RPMI8226 (cell line): ENCODE data around the gene PRR5L.

ENCODE experiments used
- DNase-seq: peaks from one replicate; pipeline ENCODE4 v3.0.0-alpha.2; 2015

Gene PRR5L

DNA sequence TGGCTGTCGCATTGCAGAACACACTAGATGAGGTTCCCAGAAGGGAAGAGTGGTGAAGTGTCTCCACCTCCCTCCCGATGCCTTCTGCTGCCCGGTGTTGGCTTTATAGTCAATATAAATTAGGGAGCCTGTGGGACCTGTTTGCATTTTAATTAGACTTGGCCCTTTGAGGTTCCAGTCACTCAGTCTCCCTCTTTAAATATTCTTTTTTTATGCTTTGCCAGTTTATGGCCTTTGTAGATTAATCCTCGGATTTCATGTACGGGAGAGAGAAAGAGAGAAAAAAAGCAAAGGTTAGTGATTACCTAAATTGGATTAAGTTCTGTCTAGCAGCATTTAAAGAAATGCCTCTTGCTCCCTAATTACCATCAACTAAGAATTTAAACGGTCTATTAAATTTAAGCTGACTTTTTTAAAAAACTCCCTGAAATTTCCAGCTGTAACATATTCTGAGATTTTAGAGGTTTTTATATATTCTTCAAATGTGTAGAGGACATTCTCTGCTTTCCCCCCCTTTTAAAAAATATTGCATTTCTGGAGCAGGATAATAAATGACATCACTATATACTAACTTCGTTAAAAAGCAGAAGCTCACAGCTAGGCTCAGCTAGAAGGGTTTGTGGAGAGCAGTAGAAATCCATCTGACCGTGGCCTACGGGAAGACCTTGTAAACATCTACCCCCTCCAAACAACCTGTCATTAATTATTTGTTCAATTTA, 84.4 kb downstream of the PRR5L start:
- no peak for DNase-seq

DNA sequence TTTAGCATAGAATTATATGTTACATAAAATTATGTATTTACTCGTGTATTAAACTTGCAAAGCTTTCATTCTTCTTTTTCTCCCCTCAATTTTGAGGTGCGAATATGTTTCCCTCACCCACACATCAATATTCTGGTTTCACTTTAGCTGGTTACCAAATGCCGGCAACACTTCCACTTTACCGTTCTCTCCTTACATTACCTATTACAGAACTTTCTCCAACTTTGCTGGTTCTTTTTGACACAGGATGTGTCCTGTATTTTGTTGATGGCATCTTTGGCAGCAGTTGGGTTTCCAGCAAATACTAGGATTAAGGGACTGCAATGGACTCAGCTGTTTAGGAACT, 84.9 kb downstream of the PRR5L start:
- DNase-seq: no peak

DNA sequence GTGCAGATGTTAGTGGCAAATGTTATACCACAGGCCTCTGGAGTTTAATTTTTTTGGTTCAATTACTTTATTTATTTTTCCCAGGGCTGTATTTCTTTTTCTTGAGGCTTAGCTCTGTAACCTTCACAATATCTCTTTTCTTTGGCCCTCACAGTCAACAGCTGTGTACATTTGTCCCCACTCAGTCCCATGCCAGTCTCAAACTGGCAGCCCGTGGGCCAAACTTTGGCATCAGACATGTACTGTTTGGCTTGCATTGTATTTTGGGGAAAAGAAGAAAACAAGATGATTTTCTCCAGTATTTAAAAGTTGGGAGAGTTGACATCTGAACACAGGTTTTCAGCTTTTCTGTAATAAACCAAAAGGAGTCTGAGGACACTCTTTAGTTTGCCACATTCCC, 87.1 kb downstream of the PRR5L start:
- DNase-seq: no peak

DNA sequence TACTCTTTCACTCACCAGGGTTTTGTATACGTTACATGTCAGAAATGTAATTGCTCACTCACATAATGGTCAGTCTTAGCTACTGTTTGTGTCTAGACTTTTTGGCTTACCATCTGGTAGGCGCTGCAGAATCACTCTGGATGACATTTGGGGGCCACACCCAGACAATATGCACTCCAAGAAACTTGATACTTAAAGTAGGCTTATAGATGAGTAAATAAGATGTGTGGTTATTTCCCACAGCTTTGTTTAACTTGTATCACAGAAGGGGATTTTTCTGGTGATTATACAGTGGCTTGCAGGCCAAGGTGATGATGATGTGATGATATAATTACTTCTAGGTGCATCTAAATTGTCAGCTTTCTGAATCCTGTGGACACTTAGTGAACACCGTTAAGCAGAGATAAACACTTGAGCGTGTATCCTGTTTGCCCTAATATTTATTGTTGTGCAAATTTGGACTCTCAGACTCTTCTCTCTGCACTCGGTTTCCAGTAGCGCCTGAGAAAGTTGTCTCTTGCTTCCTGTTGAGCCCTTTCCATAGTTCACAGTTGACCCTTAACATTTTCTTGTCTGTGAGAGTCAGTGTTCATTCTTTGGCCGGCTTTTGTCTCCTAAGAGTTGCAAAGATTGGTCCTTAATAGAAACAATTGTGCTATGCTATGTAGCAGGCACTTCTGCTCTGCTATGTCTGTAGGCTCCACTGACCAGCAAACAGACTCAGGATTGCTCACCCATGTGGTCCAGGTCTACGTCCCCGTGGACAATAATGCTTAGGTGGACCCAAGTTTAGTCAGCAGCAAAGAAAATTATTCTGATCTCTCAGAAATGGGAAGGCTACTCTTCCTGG, 89.3 kb downstream of the PRR5L start:
- DNase-seq: no peak

DNA sequence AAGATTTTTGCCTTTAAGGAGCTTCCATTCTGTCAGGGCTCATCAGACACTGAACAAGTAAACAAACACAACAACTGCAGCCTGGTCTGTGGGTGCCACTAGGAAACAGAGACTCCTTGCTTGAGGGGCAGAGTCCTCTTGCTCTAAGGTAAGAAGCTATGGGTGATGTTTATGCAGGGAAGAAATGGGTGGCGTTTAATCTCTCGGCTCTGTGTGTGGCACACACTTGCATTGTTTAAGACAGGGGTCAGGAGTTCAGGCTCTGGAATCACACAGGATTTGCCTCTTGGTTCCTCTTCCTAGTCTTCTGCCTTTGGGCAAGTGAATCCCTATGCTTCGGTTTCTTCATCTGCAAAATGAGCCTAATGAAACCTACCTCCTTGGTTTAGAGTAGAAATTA, 90.3 kb downstream of the PRR5L start:
- no peak for DNase-seq

DNA sequence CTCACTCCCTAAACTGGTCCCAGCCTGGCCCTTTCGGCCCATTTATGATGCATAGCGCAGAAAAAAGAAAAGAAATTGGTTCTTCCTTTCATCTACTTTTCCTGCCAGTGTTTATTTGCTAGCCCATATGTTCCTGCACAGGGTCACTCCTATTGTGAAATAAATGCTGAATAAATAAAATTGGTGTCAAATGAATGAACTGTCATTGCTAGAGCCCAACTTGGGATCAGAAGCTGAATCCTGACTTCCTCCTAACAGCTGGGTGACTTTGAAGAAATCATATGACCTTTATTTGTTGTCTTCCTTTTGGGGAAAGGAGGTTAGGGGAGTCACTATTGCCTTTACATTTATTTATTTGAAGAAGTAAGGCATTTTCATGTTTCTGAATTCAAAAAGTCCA, 92.0 kb downstream of the PRR5L start:
- no peak for DNase-seq

DNA sequence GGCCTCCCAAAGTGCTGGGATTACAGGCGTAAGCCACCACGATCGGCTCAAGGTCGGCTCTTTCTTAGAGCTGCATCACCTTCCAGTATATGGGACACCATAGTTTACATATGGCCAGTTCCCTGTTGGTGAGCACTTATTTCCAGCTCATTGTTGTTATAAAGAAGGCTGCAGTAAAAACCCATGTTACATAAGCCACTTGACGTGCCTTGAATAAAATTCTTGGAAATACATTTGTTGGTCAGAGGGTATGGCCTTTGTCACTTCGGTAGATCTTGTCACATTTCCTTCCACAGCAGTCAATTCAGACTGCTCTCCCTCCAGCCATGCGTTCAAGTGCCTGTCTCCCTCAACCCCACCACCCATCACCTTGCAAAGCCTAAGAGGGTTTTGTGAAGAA, 92.9 kb downstream of the PRR5L start:
- no peak for DNase-seq

DNA sequence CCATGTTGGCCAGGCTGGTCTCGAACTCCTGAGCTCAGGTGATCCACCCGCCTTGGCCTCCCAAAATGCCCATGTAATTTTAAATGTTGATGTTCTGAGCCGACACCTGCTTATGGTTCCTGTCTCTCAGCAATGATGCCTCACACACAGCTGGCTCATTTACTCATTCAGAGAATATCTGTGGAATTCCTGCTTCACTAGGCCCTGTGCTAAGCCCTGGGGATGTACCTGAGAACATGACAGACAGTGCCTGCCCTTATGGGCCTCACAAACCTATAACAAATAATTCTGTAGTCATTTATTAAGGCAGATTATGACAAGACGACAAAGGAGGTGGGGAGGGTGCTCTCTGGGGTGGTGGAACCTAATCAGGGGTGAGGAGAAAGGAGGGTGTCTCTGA, 93.7 kb downstream of the PRR5L start:
- DNase-seq: no peak

DNA sequence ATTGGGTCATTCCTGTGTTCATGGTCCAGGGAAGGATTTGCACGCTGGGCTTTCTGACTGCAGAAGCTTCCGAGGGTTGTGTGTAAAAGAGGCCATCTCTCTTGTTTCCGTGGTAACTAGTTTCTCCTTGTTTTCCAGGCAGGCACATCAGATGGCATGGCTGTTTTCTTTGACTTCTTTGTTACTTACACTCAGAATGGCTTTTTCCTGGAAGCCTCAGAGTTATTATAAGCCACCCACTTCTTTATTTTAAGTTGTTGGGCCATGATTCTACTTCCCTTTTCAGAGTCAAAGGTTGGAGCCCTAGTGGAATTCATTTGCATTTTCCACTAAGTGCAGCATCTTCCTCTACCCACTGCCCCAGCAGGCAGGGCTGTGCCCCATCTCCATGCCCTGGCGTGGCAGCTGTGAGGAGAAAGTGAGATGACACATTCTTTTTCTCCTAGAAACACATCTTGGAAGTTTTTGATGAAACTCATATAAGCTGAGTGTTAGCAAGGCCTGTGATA, 94.9 kb downstream of the PRR5L start:
- DNase-seq: peak; percentile 25

DNA sequence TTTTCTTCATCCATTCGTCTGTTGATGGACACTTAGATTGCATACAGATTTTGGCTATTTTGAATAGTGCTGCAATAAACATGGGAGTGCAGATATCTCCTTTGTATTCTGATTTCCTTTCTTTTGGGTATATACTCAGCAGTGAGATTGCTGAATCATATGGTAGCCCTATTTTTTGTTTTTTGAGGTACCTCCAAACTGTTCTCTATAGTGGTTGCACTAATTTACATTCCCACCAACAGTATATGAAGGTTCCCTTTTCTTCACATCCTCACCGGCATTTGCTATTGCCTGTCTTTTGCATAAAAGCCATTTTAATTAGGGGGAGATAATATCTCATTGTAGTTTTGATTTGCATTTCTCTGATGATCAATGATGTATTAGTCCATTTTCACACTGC, 96.1 kb downstream of the PRR5L start:
- no peak for DNase-seq

DNA sequence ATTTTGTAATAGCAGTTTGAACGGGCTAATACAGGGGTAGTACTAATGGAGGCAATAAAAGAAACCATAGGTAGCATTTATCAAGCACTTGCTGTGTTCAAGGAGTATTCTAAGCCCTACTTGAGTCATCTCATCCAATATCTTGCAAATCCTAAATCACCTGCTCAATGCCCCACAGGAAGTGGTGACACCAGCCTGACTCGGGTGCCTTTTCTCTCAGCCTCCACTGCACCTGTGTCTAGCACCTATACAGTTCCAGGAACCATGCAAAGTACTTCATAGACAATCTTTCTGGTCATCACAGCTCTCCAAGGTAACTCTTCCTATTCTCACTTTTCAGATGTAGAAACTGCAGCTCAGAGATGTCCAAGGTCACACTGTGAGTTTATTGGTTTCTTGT, 98.0 kb downstream of the PRR5L start:
- DNase-seq: no peak

DNA sequence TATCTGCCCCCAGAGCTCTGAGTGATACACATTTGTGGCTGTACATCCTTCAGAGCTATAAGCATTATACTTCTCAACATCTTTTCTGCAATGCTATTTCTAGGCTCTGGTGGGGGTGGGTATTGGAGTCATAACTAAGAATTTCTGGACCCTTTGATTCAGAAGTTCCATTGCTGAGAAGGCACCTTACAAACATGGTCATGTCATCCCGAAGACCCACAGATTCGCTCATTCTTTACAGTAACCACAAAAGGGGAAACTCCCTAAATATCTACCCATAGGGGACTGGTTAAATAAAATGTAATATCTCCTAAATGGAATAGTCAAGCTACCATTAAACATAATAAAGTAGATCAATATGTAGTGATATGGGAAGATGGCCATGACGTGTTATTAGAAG, 98.8 kb downstream of the PRR5L start:
- DNase-seq: no peak

DNA sequence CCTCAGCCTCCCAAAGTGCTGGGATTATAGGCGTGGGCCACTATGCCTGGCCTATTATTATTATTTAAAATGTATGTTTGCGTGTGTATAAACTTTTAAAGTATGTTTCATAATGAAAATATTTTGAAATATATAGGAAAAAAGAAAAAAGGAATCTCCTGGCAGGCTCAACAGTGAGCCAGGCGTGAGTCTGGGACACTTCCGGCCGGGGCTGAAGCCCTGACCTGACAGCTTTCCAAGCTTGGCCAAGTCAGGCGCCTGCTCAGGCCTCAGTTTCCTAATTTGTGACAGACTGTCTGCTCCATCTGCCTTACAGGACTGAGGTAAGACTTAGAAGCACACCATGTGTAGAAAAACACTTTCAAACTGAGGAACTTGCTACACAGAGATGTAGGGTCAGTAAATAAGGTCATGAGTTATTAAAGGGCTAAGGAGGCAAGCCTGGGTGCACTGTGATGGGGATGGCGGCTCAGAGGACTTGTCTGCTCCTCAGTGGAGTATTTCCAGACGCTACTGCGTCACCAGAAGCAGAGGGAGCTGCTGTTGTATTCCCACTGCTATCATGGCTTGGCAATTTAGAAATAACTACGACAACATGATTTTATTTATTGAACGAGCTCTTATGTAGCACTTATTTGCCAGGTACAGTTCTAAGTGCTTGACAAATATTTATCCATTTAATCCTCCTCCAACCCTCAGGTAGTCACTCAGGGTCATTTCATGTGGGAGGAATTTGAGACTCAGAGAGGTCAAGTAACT, 100.1 kb downstream of the PRR5L start:
- DNase-seq: no peak

DNA sequence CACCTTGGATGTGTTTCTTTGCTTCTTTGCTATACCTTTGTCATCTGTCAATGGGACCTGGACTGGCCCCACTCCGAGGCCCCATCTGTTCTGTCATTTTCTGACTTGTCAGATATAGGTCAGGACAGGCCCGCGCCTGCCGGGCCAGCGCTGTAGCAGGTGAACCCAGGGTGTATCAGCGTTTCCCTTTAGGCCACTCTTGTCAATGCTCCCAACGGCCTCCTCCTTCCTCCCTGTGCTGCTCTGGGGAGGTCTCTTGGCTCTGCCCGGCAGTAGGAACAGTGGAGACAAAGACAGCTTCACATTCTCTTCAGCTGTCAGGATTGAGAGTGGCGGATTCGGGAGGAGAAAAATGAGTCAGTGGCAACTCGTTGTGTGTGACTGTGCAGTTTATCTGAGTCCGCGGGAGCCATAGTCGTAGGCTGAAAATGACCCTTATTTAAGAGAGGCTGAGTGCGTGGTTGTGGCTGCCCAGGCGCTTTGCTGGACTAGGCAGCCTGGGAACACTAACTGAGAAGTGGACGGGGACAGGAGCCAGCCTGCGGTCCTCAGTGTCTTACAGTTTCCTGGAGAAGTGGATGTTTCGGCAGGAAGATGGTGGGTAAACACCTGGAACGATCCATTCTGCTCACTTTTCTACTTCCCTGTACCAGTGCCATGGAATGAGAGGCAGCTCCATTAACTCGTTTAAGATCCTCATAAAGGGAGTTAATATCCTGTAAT, 102.3 kb downstream of the PRR5L start:
- DNase-seq: no peak

DNA sequence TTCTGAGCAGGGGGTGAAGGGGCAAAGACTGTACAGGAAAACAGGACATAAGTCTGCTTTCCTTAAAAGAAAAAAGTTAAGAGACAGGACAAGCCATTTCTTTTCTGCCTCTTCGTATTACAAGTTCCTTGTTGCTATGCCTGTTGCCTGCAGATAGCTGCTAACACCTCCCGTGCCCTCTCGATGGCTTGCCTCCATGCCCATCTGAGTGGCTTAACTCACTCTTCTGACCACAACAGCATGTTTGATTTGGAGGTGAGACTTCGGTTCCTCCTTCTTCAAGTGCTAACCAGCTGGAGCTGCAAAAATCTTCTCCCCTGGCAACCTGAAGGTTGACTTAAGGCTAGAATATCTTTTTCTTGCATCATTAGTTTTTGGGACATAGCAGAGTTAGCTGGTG, 103.1 kb downstream of the PRR5L start:
- peak; percentile 5 for DNase-seq

DNA sequence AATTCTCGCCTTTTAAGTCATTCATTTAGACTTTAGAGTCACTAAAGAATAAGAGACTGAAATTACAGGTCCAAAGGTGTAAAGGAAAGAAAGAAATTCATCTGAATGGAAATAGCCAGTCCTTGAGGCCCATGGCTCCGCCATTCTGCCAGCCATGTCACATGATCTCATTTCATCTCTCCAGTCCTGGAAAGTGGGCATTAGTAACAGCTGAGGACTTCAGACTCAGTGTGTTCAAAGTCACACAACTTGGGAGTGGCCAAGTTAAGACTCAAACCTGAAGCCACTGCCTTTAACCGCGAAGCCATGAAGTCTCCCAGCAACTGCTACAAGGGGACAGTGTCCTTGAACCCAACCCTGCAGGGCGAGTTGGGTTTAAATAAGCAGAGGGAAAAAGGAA, 103.7 kb downstream of the PRR5L start:
- DNase-seq: no peak

DNA sequence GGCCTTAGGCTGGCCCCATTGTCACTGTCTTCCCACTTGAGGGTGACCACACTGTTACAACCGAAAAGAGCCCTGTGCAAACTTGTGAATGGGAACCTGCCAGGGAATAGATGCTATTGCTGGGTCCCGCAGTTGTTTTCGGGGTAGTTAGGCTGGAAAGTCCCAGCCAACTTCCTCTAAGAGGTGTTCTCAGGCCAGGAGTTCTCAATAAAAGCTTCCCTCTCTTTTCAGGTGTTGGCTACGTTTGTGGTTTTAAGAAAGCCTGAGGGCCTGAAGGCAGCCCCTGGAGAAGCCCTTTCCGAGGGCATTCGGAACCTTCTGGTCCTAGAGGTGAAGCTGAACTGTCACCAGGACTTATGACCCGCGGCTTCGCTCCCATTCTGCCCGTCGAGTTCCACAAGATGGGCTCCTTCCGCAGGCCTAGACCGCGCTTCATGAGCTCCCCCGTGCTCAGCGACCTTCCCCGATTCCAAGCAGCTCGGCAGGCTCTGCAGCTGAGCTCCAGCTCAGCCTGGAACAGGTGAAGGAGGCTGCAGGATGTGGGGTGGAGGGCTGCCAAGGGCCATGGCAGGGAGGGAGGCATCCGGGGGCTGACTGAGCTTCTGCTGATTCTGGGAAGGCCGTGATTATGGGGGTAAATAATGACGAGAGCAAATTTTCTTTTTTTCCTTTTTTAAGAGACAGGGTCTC, 104.8 kb downstream of the PRR5L start:
- no peak for DNase-seq

DNA sequence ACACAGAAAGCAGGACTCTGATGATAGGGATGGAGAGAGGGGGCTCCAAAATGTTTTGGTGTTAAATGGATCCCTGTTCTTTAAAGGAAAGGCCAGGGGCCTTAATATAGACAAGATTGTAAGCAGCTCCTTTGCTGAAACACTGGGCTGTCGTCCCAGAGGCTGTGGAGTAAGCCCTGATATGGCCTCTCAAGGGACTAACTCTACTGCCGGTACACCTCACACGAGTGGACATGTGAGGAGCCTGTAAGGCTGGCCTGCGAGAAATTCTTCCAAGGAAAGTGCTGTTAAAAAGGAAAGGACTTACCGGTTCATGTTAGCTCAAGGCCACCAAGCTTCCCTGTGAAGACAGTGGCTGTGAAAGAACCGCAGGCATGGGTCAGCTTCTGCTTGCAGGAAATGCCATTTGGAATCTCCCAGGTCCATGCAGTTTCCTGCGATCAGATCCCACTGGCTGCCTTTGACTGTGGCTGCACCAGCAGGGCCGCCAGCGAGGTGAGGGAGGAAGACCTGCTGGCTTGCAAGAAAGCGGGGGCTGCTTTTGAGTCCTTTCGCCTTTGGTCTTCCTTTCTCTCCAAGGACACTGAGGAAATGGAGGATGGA, 106.6 kb downstream of the PRR5L start:
- DNase-seq: no peak

DNA sequence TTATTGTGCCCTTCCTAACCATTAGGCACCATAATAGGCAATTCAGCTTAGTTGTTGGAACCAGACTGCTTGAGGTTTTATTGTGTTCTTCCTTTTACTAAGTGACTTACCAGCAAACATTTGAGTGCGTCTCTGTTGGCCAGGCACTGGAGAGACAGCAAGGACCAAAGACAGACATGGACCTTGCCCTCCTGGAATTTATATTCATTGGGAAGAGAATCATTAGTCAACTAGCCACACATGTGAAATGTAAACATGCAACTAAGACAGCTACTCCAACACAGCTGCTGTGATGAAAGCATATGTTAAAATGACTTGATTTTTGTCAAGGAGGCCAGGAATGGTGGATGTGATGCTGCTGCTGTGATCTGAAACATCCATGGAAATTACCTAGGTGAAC, 107.6 kb downstream of the PRR5L start:
- DNase-seq: no peak

DNA sequence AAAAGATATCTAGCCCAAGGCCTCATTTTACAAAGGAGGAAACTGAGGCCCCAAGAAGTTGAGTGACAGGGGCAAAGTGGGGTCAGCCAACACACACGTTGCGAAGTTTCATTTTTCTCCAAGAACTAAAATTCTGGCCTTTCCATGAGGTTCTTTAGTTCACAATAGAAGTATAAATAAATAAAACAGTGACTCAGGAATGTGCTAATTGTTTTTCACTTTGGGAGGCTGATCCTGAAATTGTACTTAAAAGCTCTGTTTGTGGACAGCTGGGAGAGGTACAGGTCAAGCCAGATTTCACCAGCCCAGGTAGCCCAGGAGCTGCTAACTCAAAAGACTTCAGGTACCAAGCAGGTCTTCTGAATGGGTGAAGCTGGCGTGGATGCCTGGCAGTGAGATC, 108.7 kb downstream of the PRR5L start:
- DNase-seq: no peak

DNA sequence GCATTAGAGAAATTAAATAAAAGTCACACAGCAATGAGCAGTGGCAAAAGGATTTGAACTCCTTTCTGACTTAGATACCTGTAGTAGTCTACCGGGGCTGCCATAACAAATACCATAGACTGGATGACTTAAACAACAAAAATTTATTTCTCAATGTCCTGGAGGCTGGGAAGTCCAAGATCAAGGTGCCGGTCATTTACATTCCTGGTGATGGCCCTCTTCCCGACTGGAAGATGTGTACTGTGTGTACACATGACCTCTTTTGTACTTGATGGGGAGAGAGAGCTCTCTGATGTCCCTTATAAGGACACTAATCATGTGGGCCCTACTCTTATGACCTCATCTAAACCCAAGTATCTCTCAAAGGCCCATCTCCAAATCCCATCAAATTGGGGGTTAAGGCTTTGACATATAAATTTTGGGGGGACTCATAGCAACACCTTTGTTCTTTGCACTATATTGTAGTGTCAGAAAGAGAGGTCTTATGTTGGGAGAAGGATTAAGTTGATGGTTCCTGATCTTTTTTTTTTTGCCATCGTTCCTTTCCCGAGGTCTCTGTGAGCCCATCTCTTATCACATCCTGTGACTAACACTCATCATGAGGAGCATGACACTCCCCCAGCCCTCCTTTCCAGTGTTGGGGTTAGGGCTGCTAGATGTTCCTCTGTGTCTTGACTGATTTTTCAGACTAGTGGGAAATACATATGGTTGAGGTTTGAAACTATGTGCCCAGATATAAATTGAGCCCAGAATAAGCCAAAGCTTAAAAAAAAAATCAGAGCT, 109.7 kb downstream of the PRR5L start:
- no peak for DNase-seq
